HCT116 (cell line): ENCODE data around the gene MYCBP2. TPM values are rescaled to one million over a fixed set of nuclear protein-coding genes. Genes with fewer than 3 reads are reported as not detected.

Experiments used
- ATAC-seq: fragments of 200-7000 bp; cut with Tn5 transposase; 2 replicates; pipeline ENCODE4 v1.9.1; 2020; ENCODE audit warnings: mild to moderate bottlenecking, moderate library complexity
- BruUV-seq: library from RNA; stranded (reverse); fragments of 400-500 nt; replicated peaks from 2 replicates; lab custom pipeline; 2021; lab: Mats Ljungman, UMichigan
- CTCF ChIA-PET: fragments of 300-600 bp; sonication (Branson Sonifier 250); formaldehyde crosslinking; loops from one replicate; lab custom pipeline; 2021; ENCODE audit warnings: antibody characterized with exemption; lab: Charles Lee
- POLR2A ChIA-PET: fragments of 300-600, 350-600 bp; sonication (Branson Sonifier 250); formaldehyde crosslinking; loops from one replicate; lab custom pipeline; 2021; ENCODE audit warnings: antibody characterized with exemption; lab: Charles Lee
- RAD21 ChIA-PET, 2 experiments: fragments of 300-600 bp; sonication (Branson Sonifier 250); formaldehyde crosslinking; loops; one replicate each; lab custom pipeline; 2023; ENCODE audit warnings: low total read pairs in 2 of 2; ENCODE audit not compliant: uncharacterized antibody in 2 of 2, unreplicated experiment in 2 of 2, low non-redundant PET in 1 of 2; lab: Charles Lee
- DNase-seq: peaks from one replicate; pipeline ENCODE4 v3.0.0-alpha.2; 2010; ENCODE audit warnings: low read depth, low spot score
- H2AFZ ChIP-seq: fragments of 200-600 bp; shearing (Covaris generic), sonication (generic); 2 replicates; pipeline ENCODE4 v1.6.1; 2017; ENCODE audit warnings: low read depth, mixed run types, mixed read lengths, antibody characterized with exemption, low read length; ENCODE audit not compliant: poor library complexity, severe bottlenecking
- H3K27ac ChIP-seq: 2 replicates; pipeline ENCODE4 v1.5.1; 2012; ENCODE audit warnings: low read depth, low read length
- H3K27me3 ChIP-seq: fragments of 200-600 bp; sonication (generic); 2 replicates; pipeline ENCODE4 v1.6.1; 2016; ENCODE audit warnings: mixed run types, low read length, mixed read lengths; ENCODE audit not compliant: insufficient read depth
- H3K36me3 ChIP-seq, 2 experiments: fragments of 200-500 bp in 1 of 2; fragments of 200-600 bp in 1 of 2; sonication (Bioruptor generic) in 1 of 2; sonication (generic) in 1 of 2; 2 replicates each; pipeline versions ENCODE4 v1.5.1 to v1.6.1; 2014 to 2016; ENCODE audit warnings: low read length in 2 of 2, inconsistent platforms in 1 of 2, mixed read lengths in 1 of 2, mixed run types in 1 of 2; ENCODE audit not compliant: insufficient read depth in 2 of 2, control insufficient read depth in 1 of 2
- H3K4me1 ChIP-seq, 2 experiments: fragments of 200-600 bp in 1 of 2; sonication (generic) in 1 of 2; 2 replicates each; pipeline versions ENCODE4 v1.5.1 to v1.6.1; 2012 to 2017; ENCODE audit warnings: low read length in 2 of 2, inconsistent platforms in 1 of 2, mild to moderate bottlenecking in 1 of 2, mixed read lengths in 1 of 2, mixed run types in 1 of 2, moderate library complexity in 1 of 2; ENCODE audit not compliant: insufficient read depth in 2 of 2, control insufficient read depth in 1 of 2
- H3K4me2 ChIP-seq: fragments of 200-600 bp; sonication (generic); 2 replicates; pipeline ENCODE4 v1.6.1; 2017; ENCODE audit warnings: mixed run types, low read length, mixed read lengths
- H3K4me3 ChIP-seq, 2 experiments: fragments of 200-600 bp in 1 of 2; sonication (generic) in 1 of 2; replicated peaks in 1 of 2; 2 replicates each; pipeline ENCODE4 v1.5.1; 2011 to 2016; ENCODE audit warnings: low read length in 2 of 2, control low read depth in 1 of 2, low read depth in 1 of 2, mild to moderate bottlenecking in 1 of 2, mixed read lengths in 1 of 2, mixed run types in 1 of 2
- H3K79me2 ChIP-seq: fragments of 200-600 bp; sonication (generic); 2 replicates; pipeline ENCODE4 v1.6.1; 2017; ENCODE audit warnings: mild to moderate bottlenecking, mixed run types, low read length, moderate library complexity, mixed read lengths; ENCODE audit not compliant: insufficient read depth
- H3K9ac ChIP-seq: fragments of 200-600 bp; sonication (generic); 2 replicates; pipeline ENCODE4 v1.6.1; 2016; ENCODE audit warnings: low read length, mixed read lengths
- H3K9me2 ChIP-seq: fragments of 200-600 bp; sonication (generic), shearing (Covaris generic); 2 replicates; pipeline ENCODE4 v1.6.1; 2017; ENCODE audit warnings: mixed run types, mild to moderate bottlenecking, moderate library complexity; ENCODE audit not compliant: insufficient read depth
- H3K9me3 ChIP-seq, 2 experiments: fragments of 200-500 bp in 1 of 2; fragments of 200-600 bp in 1 of 2; sonication (Bioruptor generic) in 1 of 2; sonication (generic) in 1 of 2; 2 replicates each; pipeline ENCODE4 v1.6.1; 2014 to 2017; ENCODE audit warnings: low read length in 2 of 2, mixed read lengths in 2 of 2, inconsistent platforms in 1 of 2, low read depth in 1 of 2, mild to moderate bottlenecking in 1 of 2, mixed run types in 1 of 2, moderate library complexity in 1 of 2; ENCODE audit not compliant: control insufficient read depth in 1 of 2, insufficient read depth in 1 of 2
- H4K20me1 ChIP-seq: fragments of 200-600 bp; sonication (generic), shearing (Covaris generic); 2 replicates; pipeline ENCODE4 v1.6.1; 2017; ENCODE audit warnings: mixed run types, mild to moderate bottlenecking, moderate library complexity; ENCODE audit not compliant: insufficient read depth
- EGR1 ChIP-seq: IDR thresholded peaks from 2 replicates; pipeline ENCODE4 v1.6.1; 2012; ENCODE audit warnings: low read depth
- RAD21 ChIP-seq: IDR thresholded peaks from 2 replicates; pipeline ENCODE4 v1.6.1; 2012; ENCODE audit warnings: low read depth, mild to moderate bottlenecking
- SIN3A ChIP-seq: IDR thresholded peaks from 2 replicates; pipeline ENCODE4 v1.6.1; 2012; ENCODE audit warnings: low read depth
- SP1 ChIP-seq: IDR thresholded peaks from 2 replicates; pipeline ENCODE4 v1.6.1; 2012; ENCODE audit warnings: low read depth
- SRF ChIP-seq: IDR thresholded peaks from 2 replicates; pipeline ENCODE4 v1.6.1; 2012; ENCODE audit warnings: low read depth
- intact Hi-C: fragments of 100-400 bp; cut with micrococcal nuclease; formaldehyde crosslinking; loops from 2 replicates; pipeline ENCODE4 v1.10.0; 2022
- total RNA-seq: library from RNA; stranded (reverse); gene quantifications from one replicate; pipeline ENCODE4 v1.2.1, GENCODE V29; 2021; ENCODE audit not compliant: unreplicated experiment
- TF ChIP-seq, protein P1 (sequence below): IDR thresholded peaks from 2 replicates; pipeline ENCODE4 v1.6.1; 2012
- TF ChIP-seq, protein P2 (sequence below): IDR thresholded peaks from 2 replicates; pipeline ENCODE4 v1.6.1; 2011; ENCODE audit warnings: mild to moderate bottlenecking, low read length, moderate library complexity; ENCODE audit not compliant: insufficient replicate concordance; ENCODE audit errors: extremely low read depth
- TF ChIP-seq, protein P3 (sequence below): IDR thresholded peaks from 2 replicates; pipeline ENCODE4 v1.6.1; 2012
- TF ChIP-seq, protein P4 (sequence below): IDR thresholded peaks from 2 replicates; pipeline ENCODE4 v1.6.1; 2012; ENCODE audit warnings: low read depth

The MYCBP2 gene
- total RNA-seq, 1 experiment from 2014 or later, result 48.5 TPM

DNA sequence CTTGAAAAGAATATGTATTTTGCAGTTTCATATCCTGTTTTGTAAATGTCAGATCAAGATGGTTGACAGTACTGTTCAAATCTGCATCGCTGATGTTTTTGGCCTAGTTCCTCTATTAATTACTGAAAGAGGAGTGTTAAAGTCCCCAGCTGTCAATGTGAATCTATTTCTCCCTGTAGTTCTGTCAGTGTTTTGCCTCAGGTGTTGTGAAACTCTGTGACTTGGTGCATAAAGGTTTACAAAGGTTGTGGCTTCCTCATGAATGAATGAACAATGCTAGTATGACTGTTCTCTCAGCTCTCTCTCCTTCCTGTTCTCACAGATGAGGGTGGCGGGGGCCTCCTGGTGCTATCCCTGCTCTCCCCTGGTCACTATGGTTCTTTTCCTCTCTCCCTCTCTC, 142.4 kb downstream of the MYCBP2 start:
- DNase-seq, result no peak
- POLR2A ChIA-PET, result no interaction called here

More for the DNA sequence above, 142.4 kb downstream of the MYCBP2 start:
- no peaks in the 10 kb centered on the region for H3K79me2 ChIP-seq
- no peak overlapping the region for H3K4me2 ChIP-seq
- no peaks in the 10 kb centered on the region for H4K20me1 ChIP-seq
- ATAC-seq, result no peak
- BruUV-seq, result no TSS peak
- H3K4me3 ChIP-seq, result no peak overlapping the region
- TF ChIP-seq SRF (no peak), SIN3A (no peak), SP1 (no peak), RAD21 (no peak), EGR1 (no peak)
- TF ChIP-seq, protein P1, sequence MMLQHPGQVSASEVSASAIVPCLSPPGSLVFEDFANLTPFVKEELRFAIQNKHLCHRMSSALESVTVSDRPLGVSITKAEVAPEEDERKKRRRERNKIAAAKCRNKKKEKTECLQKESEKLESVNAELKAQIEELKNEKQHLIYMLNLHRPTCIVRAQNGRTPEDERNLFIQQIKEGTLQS, result no peak
- TF ChIP-seq, protein P2, sequence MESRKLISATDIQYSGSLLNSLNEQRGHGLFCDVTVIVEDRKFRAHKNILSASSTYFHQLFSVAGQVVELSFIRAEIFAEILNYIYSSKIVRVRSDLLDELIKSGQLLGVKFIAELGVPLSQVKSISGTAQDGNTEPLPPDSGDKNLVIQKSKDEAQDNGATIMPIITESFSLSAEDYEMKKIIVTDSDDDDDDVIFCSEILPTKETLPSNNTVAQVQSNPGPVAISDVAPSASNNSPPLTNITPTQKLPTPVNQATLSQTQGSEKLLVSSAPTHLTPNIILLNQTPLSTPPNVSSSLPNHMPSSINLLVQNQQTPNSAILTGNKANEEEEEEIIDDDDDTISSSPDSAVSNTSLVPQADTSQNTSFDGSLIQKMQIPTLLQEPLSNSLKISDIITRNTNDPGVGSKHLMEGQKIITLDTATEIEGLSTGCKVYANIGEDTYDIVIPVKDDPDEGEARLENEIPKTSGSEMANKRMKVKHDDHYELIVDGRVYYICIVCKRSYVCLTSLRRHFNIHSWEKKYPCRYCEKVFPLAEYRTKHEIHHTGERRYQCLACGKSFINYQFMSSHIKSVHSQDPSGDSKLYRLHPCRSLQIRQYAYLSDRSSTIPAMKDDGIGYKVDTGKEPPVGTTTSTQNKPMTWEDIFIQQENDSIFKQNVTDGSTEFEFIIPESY, result no peak
- TF ChIP-seq, protein P3, sequence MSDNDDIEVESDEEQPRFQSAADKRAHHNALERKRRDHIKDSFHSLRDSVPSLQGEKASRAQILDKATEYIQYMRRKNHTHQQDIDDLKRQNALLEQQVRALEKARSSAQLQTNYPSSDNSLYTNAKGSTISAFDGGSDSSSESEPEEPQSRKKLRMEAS, result no peak
- TF ChIP-seq, protein P4, sequence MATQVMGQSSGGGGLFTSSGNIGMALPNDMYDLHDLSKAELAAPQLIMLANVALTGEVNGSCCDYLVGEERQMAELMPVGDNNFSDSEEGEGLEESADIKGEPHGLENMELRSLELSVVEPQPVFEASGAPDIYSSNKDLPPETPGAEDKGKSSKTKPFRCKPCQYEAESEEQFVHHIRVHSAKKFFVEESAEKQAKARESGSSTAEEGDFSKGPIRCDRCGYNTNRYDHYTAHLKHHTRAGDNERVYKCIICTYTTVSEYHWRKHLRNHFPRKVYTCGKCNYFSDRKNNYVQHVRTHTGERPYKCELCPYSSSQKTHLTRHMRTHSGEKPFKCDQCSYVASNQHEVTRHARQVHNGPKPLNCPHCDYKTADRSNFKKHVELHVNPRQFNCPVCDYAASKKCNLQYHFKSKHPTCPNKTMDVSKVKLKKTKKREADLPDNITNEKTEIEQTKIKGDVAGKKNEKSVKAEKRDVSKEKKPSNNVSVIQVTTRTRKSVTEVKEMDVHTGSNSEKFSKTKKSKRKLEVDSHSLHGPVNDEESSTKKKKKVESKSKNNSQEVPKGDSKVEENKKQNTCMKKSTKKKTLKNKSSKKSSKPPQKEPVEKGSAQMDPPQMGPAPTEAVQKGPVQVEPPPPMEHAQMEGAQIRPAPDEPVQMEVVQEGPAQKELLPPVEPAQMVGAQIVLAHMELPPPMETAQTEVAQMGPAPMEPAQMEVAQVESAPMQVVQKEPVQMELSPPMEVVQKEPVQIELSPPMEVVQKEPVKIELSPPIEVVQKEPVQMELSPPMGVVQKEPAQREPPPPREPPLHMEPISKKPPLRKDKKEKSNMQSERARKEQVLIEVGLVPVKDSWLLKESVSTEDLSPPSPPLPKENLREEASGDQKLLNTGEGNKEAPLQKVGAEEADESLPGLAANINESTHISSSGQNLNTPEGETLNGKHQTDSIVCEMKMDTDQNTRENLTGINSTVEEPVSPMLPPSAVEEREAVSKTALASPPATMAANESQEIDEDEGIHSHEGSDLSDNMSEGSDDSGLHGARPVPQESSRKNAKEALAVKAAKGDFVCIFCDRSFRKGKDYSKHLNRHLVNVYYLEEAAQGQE, result no peak
- H3K27me3 ChIP-seq, result no peaks in the 10 kb centered on the region
- CTCF ChIA-PET, result no interaction called here
- no peak overlapping the region for H3K27ac ChIP-seq
- no peak overlapping the region for H2AFZ ChIP-seq
- peaks cover 4 to 14% of the 10 kb centered on the region in 2 experiments; a peak in 2 of 4 replicates for H3K36me3 ChIP-seq
- no peak overlapping the region for H3K9ac ChIP-seq
- no peaks in the 10 kb centered on the region for H3K9me3 ChIP-seq
- intact Hi-C loops, result no loop called here
- H3K4me1 ChIP-seq, result no peaks in the 10 kb centered on the region
- H3K9me2 ChIP-seq, result no peaks in the 10 kb centered on the region
- RAD21 ChIA-PET, result no interaction called here
